Keratinocyte (primary cell): Measurements from ENCODE around the gene ADAMTS9. TPM values are rescaled to one million over a fixed set of nuclear protein-coding genes. Genes with fewer than 3 reads are reported as not detected.

Source experiments
- DNase-seq: peaks from one replicate; pipeline ENCODE4 v3.0.0-alpha.2; 2011; ENCODE audit warnings: low read depth, missing footprints, low spot score
- FAIRE-seq: peaks from 2 replicates; lab custom pipeline; 2011; peaks lifted over from hg19 to GRCh38; lab: Jason Lieb, UNC
- H2AFZ ChIP-seq: 2 replicates; pipeline ENCODE4 v1.6.0; 2012; ENCODE audit warnings: low read length, control low read depth, inconsistent platforms; ENCODE audit not compliant: control insufficient read depth
- H3K27ac ChIP-seq: 2 replicates; pipeline ENCODE4 v1.5.1; 2011; ENCODE audit warnings: low read length; ENCODE audit not compliant: control insufficient read depth, insufficient read depth
- H3K27me3 ChIP-seq: 3 replicates; pipeline ENCODE4 v1.6.0; 2011; ENCODE audit warnings: low read length; ENCODE audit not compliant: control insufficient read depth, insufficient read depth; ENCODE audit errors: extremely low read depth
- H3K36me3 ChIP-seq, 2 experiments: 2 replicates in 1 of 2; 3 replicates in 1 of 2; pipeline ENCODE4 v1.5.1; 2011; ENCODE audit warnings: low read length in 2 of 2, mild to moderate bottlenecking in 1 of 2; ENCODE audit not compliant: control insufficient read depth in 2 of 2, insufficient read depth in 2 of 2; ENCODE audit errors: extremely low read depth in 1 of 2
- H3K4me1 ChIP-seq: 3 replicates; pipeline ENCODE4 v1.5.1; 2011; ENCODE audit warnings: low read length; ENCODE audit not compliant: control insufficient read depth, insufficient read depth; ENCODE audit errors: extremely low read depth
- H3K4me2 ChIP-seq: 3 replicates; pipeline ENCODE4 v1.6.0; 2011; ENCODE audit warnings: low read depth, low read length; ENCODE audit not compliant: control insufficient read depth, insufficient read depth; ENCODE audit errors: extremely low read depth
- H3K4me3 ChIP-seq, 3 experiments: fragments of 200-600 bp in 1 of 3; sonication (generic) in 1 of 3; 2 replicates in 2 of 3; 3 replicates in 1 of 3; pipeline ENCODE4 v1.5.1; 2011 to 2016; ENCODE audit warnings: low read length in 3 of 3, mild to moderate bottlenecking in 3 of 3, control low read depth in 2 of 3, inconsistent platforms in 1 of 3, low read depth in 1 of 3, mixed read lengths in 1 of 3, mixed run types in 1 of 3, moderate library complexity in 1 of 3; ENCODE audit not compliant: control insufficient read depth in 2 of 3, insufficient read depth in 2 of 3; ENCODE audit errors: extremely low read depth in 1 of 3
- H3K79me2 ChIP-seq: 2 replicates; pipeline ENCODE4 v1.6.0; 2012; ENCODE audit warnings: low read length; ENCODE audit not compliant: control insufficient read depth, insufficient read depth
- H3K9ac ChIP-seq: 3 replicates; pipeline ENCODE4 v1.6.0; 2011; ENCODE audit warnings: low read length; ENCODE audit not compliant: control insufficient read depth, insufficient read depth; ENCODE audit errors: extremely low read depth
- H3K9me1 ChIP-seq: 3 replicates; pipeline ENCODE4 v1.6.0; 2011; ENCODE audit warnings: low read length; ENCODE audit not compliant: control insufficient read depth, insufficient read depth; ENCODE audit errors: extremely low read depth
- H3K9me3 ChIP-seq: 2 replicates; pipeline ENCODE4 v1.5.1; 2012; ENCODE audit warnings: low read depth, low read length; ENCODE audit not compliant: control insufficient read depth
- H4K20me1 ChIP-seq: 3 replicates; pipeline ENCODE4 v1.6.0; 2011; ENCODE audit warnings: low read length; ENCODE audit not compliant: control insufficient read depth, insufficient read depth; ENCODE audit errors: extremely low read depth
- EZH2 ChIP-seq: IDR thresholded peaks from one replicate; pipeline ENCODE4 v1.6.1; 2012; ENCODE audit warnings: inconsistent platforms, mild to moderate bottlenecking, low read length, moderate library complexity
- dilution Hi-C: fragments of 300-500 bp; cut with MboI; formaldehyde crosslinking; loops from one replicate; pipeline ENCODE4 v1.7.0; 2020; ENCODE audit warnings: low sequenced_read_pairs; ENCODE audit not compliant: extremely low pct_ligation_motif_present
- polyA plus RNA-seq, 5 experiments: library from polyadenylated mRNA; depleted of rRNA in 3 of 5; stranded (reverse) in 3 of 5; stranded (forward) in 1 of 5; unstranded in 1 of 5; fragments of >200 nt; gene quantifications; 1 replicate in 1 of 5; 2 replicates in 3 of 5; 3 replicates in 1 of 5; pipeline versions ENCODE4 v1.2.1 to v1.2.3, GENCODE V29; 2011 to 2012; ENCODE audit warnings: missing spikeins in 2 of 5, low read depth in 1 of 5, low replicate concordance in 1 of 5
- TF ChIP-seq, protein P1 (sequence below), 3 experiments: IDR thresholded peaks in 1 of 3; conservative IDR thresholded peaks in 1 of 3; optimal IDR thresholded peaks in 1 of 3; 2 replicates in 2 of 3; 3 replicates in 1 of 3; pipeline versions ENCODE3 to v1.5.1; 2011; ENCODE audit warnings: low read length in 3 of 3, mild to moderate bottlenecking in 3 of 3, moderate library complexity in 2 of 3, control low read depth in 1 of 3, inconsistent platforms in 1 of 3; ENCODE audit not compliant: insufficient read depth in 2 of 3; ENCODE audit errors: extremely low read depth in 1 of 3

Gene ADAMTS9
- polyA plus RNA-seq, 1 donor (not counting 4 experiments of a cell fraction or from before 2014, with no cell fraction given), result 0.43 TPM

DNA sequence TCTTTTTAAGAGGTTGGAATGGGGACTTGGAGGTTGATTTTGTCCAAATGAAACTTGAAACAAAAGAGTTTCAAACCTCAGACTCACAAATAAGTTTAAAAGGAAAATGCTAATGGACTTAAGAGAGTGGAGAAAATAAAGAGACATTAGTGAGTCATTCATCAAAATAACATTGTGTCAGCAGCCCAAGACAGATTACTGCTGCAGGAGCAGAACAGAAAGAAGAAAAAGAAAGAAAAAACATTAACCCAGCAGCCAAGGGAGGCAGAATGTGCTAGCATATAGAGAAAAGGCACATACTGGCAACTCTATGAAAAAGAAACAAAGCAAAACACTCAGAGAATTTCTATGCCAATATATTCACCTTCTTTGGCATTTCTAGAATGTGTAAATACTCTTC, 42.6 kb downstream of the ADAMTS9 start:
- dilution Hi-C loops, result no loop called here
- no peaks in the 10 kb centered on the region for H3K9me1 ChIP-seq
- no peaks in the 10 kb centered on the region for H3K4me1 ChIP-seq
- H3K4me2 ChIP-seq, result no peak overlapping the region
- no peaks in the 10 kb centered on the region for H3K9me3 ChIP-seq
- no peaks in the 10 kb centered on the region for H3K36me3 ChIP-seq
- H3K4me3 ChIP-seq, result no peak overlapping the region
- no peak overlapping the region for H2AFZ ChIP-seq
- H3K27ac ChIP-seq, result no peak overlapping the region
- H3K9ac ChIP-seq, result no peak overlapping the region
- H3K27me3 ChIP-seq, result no peaks in the 10 kb centered on the region
- TF ChIP-seq EZH2, result no peak
- TF ChIP-seq, protein P1, sequence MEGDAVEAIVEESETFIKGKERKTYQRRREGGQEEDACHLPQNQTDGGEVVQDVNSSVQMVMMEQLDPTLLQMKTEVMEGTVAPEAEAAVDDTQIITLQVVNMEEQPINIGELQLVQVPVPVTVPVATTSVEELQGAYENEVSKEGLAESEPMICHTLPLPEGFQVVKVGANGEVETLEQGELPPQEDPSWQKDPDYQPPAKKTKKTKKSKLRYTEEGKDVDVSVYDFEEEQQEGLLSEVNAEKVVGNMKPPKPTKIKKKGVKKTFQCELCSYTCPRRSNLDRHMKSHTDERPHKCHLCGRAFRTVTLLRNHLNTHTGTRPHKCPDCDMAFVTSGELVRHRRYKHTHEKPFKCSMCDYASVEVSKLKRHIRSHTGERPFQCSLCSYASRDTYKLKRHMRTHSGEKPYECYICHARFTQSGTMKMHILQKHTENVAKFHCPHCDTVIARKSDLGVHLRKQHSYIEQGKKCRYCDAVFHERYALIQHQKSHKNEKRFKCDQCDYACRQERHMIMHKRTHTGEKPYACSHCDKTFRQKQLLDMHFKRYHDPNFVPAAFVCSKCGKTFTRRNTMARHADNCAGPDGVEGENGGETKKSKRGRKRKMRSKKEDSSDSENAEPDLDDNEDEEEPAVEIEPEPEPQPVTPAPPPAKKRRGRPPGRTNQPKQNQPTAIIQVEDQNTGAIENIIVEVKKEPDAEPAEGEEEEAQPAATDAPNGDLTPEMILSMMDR (optimal IDR thresholded peaks at IDR 0.05 in 1 of 3, IDR thresholded peaks at IDR 0.05 in 1 of 3, conservative IDR thresholded peaks at IDR 0.05 in 1 of 3; ENCODE audit: extremely low read depth in 1 of 3, insufficient read depth in 2 of 3, low read length in 3 of 3), result no peak
- no peak for DNase-seq
- FAIRE-seq, result no peak
- H3K79me2 ChIP-seq, result no peaks in the 10 kb centered on the region
- no peaks in the 10 kb centered on the region for H4K20me1 ChIP-seq

DNA sequence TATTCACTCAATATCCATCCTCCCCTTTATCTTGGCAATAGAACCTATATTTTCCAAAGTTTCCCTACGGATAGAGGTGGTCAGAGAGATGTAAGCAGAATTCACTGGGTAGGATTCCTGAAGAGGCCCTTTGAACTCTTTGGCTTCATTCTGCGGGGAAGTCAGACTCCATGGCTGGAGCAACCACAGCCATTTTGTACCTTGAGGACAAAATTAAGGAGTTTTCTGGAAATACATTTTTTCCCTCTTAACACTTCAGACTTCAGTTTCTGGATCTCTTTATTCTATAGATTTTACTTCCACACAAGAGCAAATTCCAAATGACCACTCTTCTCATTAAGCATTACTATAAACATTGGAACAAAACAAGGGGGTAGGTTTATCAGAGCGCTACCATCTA, 43.3 kb downstream of the ADAMTS9 start:
- no peak overlapping the region for H3K9ac ChIP-seq
- H3K9me1 ChIP-seq, result no peaks in the 10 kb centered on the region
- no peak overlapping the region for H3K27ac ChIP-seq
- no peaks in the 10 kb centered on the region for H3K4me1 ChIP-seq
- dilution Hi-C loops, result no loop called here
- TF ChIP-seq, protein P1 (optimal IDR thresholded peaks at IDR 0.05 in 1 of 3, IDR thresholded peaks at IDR 0.05 in 1 of 3, conservative IDR thresholded peaks at IDR 0.05 in 1 of 3; ENCODE audit: extremely low read depth in 1 of 3, insufficient read depth in 2 of 3, low read length in 3 of 3), result no peak
- TF ChIP-seq EZH2, result no peak
- FAIRE-seq (no peak), DNase-seq (no peak)
- H3K9me3 ChIP-seq, result no peaks in the 10 kb centered on the region
- no peak overlapping the region for H3K4me2 ChIP-seq
- H2AFZ ChIP-seq, result no peak overlapping the region
- no peak overlapping the region for H3K4me3 ChIP-seq
- H4K20me1 ChIP-seq, result no peaks in the 10 kb centered on the region
- H3K27me3 ChIP-seq, result no peaks in the 10 kb centered on the region
- H3K36me3 ChIP-seq, result no peaks in the 10 kb centered on the region
- H3K79me2 ChIP-seq, result no peaks in the 10 kb centered on the region
